NCI-H446 treated with DMSO at 0.1 percent for 48 hours (cell line): ENCODE data around the gene HOXB5.

Experiments used
- DNase-seq: peaks from one replicate; lab custom pipeline; 2025; lab: John Stamatoyannopoulos, UW

HOXB5 gene

GRCh38 chr17:48615963-48616716 is 22.6 kb upstream of the HOXB5 start:
- no peak for DNase-seq

GRCh38 chr17:48615047-48615962 is 21.7 kb upstream of the HOXB5 start, which contains the start of gene HOXB8:
Gene HOXB8, minus strand, starts transcription at chr17:48615292. Its CDS starts 588 bp downstream, at chr17:48614704.
- no peak for DNase-seq

DNA sequence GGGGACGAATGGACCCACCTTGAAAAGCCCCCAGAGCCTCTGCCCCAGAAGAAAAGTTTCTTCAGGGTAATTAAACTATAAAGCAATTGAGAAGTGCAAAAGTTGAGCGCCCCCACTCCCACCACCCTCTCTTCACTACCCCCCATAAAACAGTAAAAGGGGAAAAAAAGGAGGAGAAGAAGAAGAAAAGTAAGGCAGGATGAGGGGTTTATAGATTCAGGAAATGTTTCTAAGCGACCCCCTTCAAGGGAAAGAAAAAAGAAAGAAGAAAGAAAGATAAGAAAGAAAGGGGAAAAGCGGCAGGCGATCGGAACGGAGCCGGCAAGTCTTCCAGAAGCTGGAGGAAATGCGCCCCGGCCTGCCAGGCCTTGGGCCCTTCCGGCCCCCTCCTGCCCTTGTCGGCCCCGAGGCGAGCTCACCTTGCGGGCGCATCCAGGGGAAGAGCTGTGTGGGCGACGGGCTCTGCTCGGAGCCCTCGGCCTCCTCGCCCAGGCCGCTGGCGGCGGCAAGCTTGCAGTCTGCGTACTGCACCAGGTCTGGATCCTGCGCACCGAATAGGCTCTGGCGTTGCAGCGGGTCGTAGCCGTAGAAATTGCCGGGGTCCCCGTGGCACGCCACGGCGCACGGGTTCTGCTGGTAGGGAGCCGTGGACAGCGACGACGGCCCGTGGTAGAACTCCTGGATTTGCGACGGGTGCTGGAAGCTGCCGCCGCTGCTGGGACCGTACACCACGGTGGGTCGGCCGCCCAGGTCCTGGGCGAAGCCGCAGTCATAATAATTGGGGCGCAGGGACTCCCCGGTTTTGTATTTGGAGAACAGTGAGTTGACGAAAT is 20.5 kb upstream of the HOXB5 start:
- no peak for DNase-seq

- DNase-seq, result no peak
These were observed 19.5 kb upstream of the HOXB5 start for GRCh38 chr17:48612854-48613691.

DNA sequence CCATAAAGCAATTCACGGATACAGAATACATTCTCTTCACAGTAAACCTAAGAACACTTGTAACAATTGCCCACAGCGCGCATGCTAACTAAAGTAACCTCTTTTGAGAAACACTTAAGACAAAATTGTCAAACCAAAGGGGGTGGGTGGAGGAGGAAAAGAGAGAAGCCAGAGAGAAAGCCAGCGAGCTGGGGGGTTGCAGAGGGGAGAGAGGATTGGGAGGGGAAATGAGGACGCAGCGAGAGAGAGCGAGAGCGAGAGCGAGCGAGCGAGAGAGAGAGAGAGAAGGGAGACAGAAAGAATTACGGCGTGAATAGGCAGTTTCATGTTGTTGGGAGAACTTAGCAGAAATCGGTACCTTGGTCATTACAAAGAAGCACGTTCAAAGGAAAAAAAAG is 18.9 kb upstream of the HOXB5 start:
- no peak for DNase-seq

- DNase-seq, result no peak
These were observed 18.3 kb upstream of the HOXB5 start for GRCh38 chr17:48611681-48612455.

DNA sequence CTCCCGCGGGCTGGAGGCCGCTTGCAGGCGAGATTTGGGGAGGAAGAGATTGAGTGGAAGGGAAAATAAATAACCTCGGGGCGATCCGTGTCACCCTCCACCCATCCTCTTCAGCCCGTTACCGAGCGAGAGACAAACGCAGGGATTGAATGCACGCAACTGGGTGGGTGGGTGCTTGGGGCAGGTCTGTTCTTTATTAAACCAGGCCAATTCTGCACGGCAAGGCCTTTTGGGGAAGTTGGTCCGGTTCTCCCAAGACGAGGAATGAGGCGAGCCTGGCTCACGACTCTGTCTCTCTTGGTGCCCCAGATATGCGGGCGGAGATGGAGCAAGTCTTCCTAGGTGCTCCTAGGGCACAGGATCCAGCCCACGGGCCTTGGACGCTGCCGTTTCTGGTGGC is 17.6 kb upstream of the HOXB5 start:
- DNase-seq, result no peak

DNA sequence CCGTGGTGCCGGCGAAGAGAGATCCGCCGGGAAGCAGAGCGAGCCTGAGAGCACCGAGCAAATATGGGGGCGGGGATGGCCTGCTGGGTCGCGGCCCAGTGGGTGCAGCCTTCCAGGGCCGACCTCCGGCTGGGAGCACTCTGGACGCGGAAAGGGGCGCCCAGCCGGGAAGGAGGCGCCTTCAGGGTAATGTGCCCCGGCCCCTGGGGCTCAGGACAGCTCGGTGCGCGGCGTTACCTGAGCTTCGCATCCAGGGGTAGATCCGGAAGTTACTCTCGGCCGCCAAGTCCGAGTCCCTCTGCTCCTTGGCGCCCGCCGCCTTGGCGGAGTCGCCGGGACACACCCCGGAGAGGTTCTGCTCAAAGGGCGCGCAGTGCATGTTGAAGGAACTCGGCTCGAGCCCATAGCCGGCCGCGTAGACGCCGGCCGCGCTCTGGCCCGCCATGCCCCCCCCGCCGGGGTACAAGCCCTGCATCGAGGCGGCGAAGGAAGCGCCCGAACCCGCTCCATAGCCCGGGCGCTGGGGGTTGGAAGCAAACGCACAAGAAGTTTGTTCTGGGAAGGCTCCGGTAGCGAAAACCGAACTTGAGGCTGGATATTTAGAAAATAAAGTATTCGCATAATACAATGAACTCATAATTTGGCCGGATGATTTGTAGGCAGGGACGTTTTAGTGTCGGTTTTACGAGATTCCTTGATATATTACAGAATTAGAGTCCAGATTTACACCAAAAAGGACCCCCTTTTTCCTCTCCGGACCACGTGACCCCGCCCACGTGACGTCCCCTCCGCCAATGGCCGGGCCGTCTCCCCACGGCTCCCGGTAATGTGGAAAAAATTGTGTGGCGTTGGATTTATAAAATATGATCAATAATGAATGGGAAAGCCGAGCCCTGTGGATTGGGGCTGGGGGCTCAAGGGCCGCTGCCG is 17.0 kb upstream of the HOXB5 start, which contains the start of gene HOXB7:
TSS of gene HOXB7 (minus strand) at position 736 of the 930 bp plus-strand sequence. CDS start at position 637, 99 bp downstream.
- peak; percentile 9 for DNase-seq

DNA sequence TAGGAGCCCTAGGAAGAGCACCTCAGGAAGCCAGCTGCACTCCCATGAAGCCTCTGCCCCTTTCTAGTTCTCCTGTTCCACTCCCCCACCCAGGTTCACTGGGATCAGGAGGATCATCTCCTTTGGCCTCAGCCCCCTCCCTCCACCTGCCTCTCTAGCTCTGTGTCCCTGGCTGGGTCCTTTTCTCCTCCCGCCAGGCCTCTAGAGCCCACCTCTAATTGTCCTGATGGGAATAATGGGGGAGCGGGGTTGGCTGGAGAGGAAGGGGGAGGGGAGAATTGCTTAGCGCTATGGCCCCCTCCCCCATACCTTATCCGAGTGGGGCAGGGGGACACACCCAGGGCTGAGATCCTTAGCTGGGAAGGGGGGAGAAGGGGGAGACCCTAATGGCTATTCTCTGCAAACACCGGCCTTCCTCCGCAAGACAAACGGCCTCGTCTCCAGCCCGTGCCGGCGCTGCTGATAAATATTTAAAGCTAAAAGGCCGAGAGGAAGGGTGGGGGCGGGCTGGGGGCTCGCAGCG is 16.2 kb upstream of the HOXB5 start:
- DNase-seq, result no peak

DNA sequence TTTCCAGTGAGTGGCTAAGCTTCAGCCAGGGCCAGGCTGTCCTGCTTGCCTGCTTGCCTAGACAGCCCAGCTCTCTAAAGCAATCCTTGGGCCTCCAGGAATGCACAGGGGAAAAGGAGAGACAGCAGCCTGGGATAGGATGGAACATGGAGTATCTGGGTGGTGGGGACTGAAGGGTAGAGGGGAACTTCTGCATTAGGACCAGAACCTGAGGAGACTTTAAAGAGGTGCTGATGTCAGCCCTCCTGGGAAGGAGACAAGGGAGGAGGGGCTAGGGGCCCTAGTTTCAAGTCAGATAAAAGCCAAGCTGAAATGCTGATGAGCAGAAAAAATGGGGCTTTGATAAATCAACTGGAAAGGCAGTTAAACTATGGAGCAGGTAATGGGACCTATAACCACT is 15.5 kb upstream of the HOXB5 start:
- DNase-seq, result no peak

DNA sequence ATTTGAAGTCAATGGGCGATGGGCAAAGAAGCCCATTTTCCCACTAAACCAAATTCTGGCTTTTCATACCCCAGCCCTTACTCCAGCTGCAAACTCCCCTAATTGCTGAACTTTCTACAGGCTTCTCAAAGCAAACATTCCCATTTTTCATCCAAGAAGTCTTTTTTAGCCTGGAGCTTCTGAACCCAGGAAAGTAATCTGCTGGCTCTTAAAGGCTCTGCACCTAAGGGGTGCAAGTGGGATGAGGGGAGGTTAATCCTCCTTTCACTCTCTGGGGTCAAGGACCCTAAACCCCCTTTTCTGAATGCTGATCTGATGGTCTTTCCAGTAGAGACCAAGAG is 14.9 kb upstream of the HOXB5 start:
- no peak for DNase-seq

GRCh38 chr17:48606892-48607614 is 13.5 kb upstream of the HOXB5 start:
- no peak for DNase-seq

GRCh38 chr17:48605991-48606891 is 12.7 kb upstream of the HOXB5 start:
- no peak for DNase-seq

DNA sequence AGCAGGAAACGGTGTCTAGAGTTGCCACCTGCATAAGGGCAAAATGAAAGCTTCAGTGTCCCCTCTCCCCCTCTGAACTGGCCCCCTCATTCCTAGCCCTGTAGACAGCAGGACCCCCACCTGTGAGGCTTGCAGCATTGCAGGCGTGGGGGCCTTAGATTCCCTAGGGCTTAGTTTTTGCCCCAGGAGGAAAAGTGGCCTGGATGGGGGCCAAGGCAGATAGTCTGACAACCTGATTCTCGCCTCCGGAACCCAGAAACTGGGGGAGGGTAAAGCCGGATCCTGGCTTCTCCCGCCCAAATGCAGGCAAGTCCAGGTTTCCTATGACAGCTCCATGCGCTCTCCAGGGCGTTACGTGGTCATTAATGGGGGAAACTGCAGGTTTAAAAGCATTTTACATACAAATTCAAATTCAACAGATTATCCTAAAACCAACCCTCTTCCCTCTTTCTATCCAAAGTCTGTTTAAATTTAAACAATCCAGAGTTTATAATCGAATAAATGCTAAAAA is 11.9 kb upstream of the HOXB5 start:
- DNase-seq, result no peak

- no peak for DNase-seq
These were observed 11.3 kb upstream of the HOXB5 start, which contains the start of gene HOXB6 for GRCh38 chr17:48604770-48605329. Gene HOXB6, minus strand, starts transcription at chr17:48604986. Its CDS starts 6,836 bp downstream, at chr17:48598150.

DNA sequence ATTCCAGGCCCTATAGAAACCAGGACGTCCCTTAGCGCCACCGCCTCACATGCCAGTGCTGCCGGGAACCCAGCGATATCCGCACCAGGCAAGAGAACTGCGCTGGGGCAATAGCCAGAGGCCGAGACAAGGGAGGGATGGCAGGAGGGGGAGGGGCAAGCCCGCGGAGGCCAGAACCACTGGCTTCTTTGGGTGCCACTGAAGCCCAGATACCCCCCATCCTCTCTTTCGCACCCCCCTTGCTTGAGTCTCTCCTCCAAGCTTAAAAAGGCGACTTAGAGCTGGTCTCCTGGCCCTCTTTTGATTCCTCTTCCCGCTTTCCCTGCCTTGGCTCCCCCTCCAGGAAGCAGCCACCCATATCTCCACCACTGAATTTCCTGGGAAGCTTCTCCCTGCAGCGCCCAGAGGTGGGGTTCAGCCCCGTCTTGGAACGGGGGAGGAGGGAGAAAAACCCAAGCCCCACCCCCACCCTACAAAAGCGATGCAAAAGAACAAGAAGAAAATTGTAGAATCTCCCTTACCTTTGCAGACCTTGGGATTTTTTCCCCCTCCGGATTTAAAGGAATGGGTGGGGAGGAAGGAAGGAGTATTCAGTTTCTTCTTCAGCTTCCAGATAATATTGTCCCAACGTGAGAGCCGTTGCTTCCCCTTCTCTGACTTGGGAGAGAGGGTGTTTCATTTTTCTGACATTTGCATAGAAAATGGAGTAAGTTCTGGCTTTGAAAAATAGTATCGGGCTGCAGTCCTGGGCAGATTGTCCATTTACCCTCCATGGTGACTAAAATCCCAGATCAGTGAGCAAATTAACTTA is 10.6 kb upstream of the HOXB5 start:
- DNase-seq, result no peak
